Endodermal cell (in vitro differentiated cells): ENCODE results near the gene ABHD4. TPM values are rescaled to one million over a fixed set of nuclear protein-coding genes. Genes with fewer than 3 reads are reported as not detected.
A peak's percentile ranks its signal among the peaks of the same experiment; 100 is the strongest.

Source experiments
- DNase-seq: peaks from one replicate; pipeline ENCODE4 v3.0.0-alpha.2; 2017
- H3K27ac ChIP-seq: 2 replicates; pipeline ENCODE4 v1.5.1; 2013; ENCODE audit warnings: mild to moderate bottlenecking, low read depth, low read length, moderate library complexity
- H3K27me3 ChIP-seq: 2 replicates; pipeline ENCODE4 v1.6.1; 2013; ENCODE audit warnings: mild to moderate bottlenecking, low read length, moderate library complexity; ENCODE audit not compliant: insufficient read depth, control insufficient read depth, poor library complexity, severe bottlenecking
- H3K36me3 ChIP-seq: 2 replicates; pipeline ENCODE4 v1.7.0; 2013; ENCODE audit warnings: mild to moderate bottlenecking, low read length, moderate library complexity; ENCODE audit not compliant: control insufficient read depth, insufficient read depth
- H3K4me1 ChIP-seq: one replicate; pipeline ENCODE4 v1.7.0; 2013; ENCODE audit warnings: low read length; ENCODE audit not compliant: control insufficient read depth, insufficient read depth
- H3K4me3 ChIP-seq: 2 replicates; pipeline ENCODE4 v1.5.1; 2013; ENCODE audit warnings: mild to moderate bottlenecking, low read length, moderate library complexity
- H3K9ac ChIP-seq: 2 replicates; pipeline ENCODE4 v1.6.1; 2013; ENCODE audit warnings: mild to moderate bottlenecking, low read length, moderate library complexity; ENCODE audit not compliant: poor library complexity, severe bottlenecking; ENCODE audit errors: extremely low read depth
- H3K9me3 ChIP-seq: 2 replicates; pipeline ENCODE4 v1.6.1; 2013; ENCODE audit warnings: mild to moderate bottlenecking, low read length, moderate library complexity; ENCODE audit not compliant: control insufficient read depth
- H3K27ac Mint-ChIP-seq: 2 replicates; pipeline ENCODE4 v1.8.0; 2020; ENCODE audit warnings: mixed read lengths
- H3K27me3 Mint-ChIP-seq: 2 replicates; pipeline ENCODE4 v1.8.0; 2021; ENCODE audit warnings: mild to moderate bottlenecking, mixed read lengths; ENCODE audit not compliant: insufficient read depth
- H3K36me3 Mint-ChIP-seq: 2 replicates; pipeline ENCODE4 v1.8.0; 2020; ENCODE audit warnings: low read depth, mixed read lengths
- H3K4me1 Mint-ChIP-seq: 2 replicates; pipeline ENCODE4 v1.8.0; 2020; ENCODE audit warnings: mixed read lengths
- H3K4me3 Mint-ChIP-seq: 2 replicates; pipeline ENCODE4 v1.8.0; 2020; ENCODE audit warnings: mild to moderate bottlenecking, moderate library complexity, mixed read lengths
- H3K9me3 Mint-ChIP-seq: 2 replicates; pipeline ENCODE4 v1.8.0; 2020; ENCODE audit warnings: mild to moderate bottlenecking, mixed read lengths
- WGBS, 2 experiments: methylation state at CpG; one replicate each; pipeline versions ENCODE4 v1.1.5 to v1.1.7; 2013; ENCODE audit warnings: missing lambda C conversion rate in 2 of 2, mixed read lengths in 1 of 2; ENCODE audit not compliant: insufficient coverage in 1 of 2, insufficient read length in 1 of 2; 5-methylcytosine and 5-hydroxymethylcytosine counted together
- total RNA-seq, 2 donors: library from RNA; stranded (reverse); fragmentation: NEBNext Ultra II Directional in 1 of 2; extraction: Animal tissue kit (Norgen Biotek cat#: 25700) in 1 of 2; gene quantifications; 2 replicates in 1 of 2; 3 replicates in 1 of 2; pipeline ENCODE4 v1.2.1, GENCODE V29; 2021
- TF ChIP-seq, protein P1 (sequence below): fragments of 200-600 bp; sonication (generic); conservative IDR thresholded peaks from 2 replicates; pipeline ENCODE4 v1.5.0; 2021; ENCODE audit warnings: antibody characterized with exemption, mild to moderate bottlenecking

Gene ABHD4
- total RNA-seq, 2 donors from 2014 or later: 68.3 to 77.7 TPM

DNA sequence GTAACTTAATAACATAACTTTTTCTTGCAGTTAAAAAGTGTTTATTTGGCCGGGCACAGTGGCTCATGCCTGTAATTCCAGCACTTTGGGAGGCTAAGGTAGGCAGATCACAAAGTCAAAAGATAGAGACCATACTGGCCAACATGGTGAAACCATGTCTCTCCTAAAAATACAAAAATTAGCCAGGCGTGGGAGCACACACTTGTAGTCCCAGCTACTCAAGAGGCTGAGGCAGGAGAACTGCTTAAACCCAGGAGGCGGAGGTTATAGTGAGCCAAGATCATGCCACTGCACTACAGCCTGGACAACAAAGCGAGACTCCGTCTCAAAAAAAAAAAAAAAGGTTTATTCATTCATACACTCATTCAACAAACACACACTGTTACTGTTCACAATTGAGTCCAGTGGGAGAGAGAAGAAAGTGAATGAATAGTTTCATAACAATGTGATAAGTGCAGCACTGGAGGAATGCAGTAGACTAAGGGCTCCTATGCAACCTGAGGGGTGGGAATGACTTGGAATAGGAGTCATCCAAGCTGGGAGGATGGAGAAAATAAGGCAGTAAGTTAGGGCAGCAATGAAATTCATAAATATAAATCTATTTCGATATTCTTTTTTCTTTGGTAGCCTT lies 28.9 kb upstream of the ABHD4 start:
- no peak overlapping the region for H3K27ac Mint-ChIP-seq
- H3K9me3 Mint-ChIP-seq: no peaks in the 10 kb centered on the region
- no peak for DNase-seq
- H3K4me1 Mint-ChIP-seq: peaks cover 33% of the 10 kb centered on the region
- TF ChIP-seq, protein P1, sequence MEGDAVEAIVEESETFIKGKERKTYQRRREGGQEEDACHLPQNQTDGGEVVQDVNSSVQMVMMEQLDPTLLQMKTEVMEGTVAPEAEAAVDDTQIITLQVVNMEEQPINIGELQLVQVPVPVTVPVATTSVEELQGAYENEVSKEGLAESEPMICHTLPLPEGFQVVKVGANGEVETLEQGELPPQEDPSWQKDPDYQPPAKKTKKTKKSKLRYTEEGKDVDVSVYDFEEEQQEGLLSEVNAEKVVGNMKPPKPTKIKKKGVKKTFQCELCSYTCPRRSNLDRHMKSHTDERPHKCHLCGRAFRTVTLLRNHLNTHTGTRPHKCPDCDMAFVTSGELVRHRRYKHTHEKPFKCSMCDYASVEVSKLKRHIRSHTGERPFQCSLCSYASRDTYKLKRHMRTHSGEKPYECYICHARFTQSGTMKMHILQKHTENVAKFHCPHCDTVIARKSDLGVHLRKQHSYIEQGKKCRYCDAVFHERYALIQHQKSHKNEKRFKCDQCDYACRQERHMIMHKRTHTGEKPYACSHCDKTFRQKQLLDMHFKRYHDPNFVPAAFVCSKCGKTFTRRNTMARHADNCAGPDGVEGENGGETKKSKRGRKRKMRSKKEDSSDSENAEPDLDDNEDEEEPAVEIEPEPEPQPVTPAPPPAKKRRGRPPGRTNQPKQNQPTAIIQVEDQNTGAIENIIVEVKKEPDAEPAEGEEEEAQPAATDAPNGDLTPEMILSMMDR: no peak
- no peaks in the 10 kb centered on the region for H3K27me3 ChIP-seq
- no peak overlapping the region for H3K4me3 Mint-ChIP-seq
- WGBS, 2 experiments: 75 to 91% methylated on average over 1 to 6 of the region's 6 CpGs
- no peaks in the 10 kb centered on the region for H3K4me1 ChIP-seq
- no peak overlapping the region for H3K9ac ChIP-seq
- no peak overlapping the region for H3K4me3 ChIP-seq
- H3K36me3 Mint-ChIP-seq: peaks cover 75% of the 10 kb centered on the region
- no peak overlapping the region for H3K27ac ChIP-seq
- no peaks in the 10 kb centered on the region for H3K27me3 Mint-ChIP-seq
- peaks cover 89% of the 10 kb centered on the region for H3K36me3 ChIP-seq
- H3K9me3 ChIP-seq: no peaks in the 10 kb centered on the region

GRCh38 chr14:22569737-22570131 lies 28.4 kb upstream of the ABHD4 start:
- TF ChIP-seq, protein P1: no peak
- WGBS, 2 experiments: 100% methylated on average over 1 of the region's 3 CpGs; no CpG with 5 or more reads in 1 of the 2 experiments
- Histone ChIP-seq H3K4me1 (no peaks in the 10 kb centered on the region), H3K36me3 (peaks cover 89% of the 10 kb centered on the region), H3K9me3 (no peaks in the 10 kb centered on the region), H3K4me3 (no peak overlapping the region), H3K27me3 (no peaks in the 10 kb centered on the region), H3K9ac (no peak overlapping the region), H3K27ac (no peak overlapping the region)
- DNase-seq: no peak
- H3K36me3 Mint-ChIP-seq: peaks cover 75% of the 10 kb centered on the region
- peak overlapping the region; percentile 92 for H3K27ac Mint-ChIP-seq
- no peaks in the 10 kb centered on the region for H3K27me3 Mint-ChIP-seq
- H3K4me3 Mint-ChIP-seq: no peak overlapping the region
- H3K9me3 Mint-ChIP-seq: no peaks in the 10 kb centered on the region
- H3K4me1 Mint-ChIP-seq: peaks cover 28% of the 10 kb centered on the region

- 16 to 38% methylated on average over 6 to 8 of the region's 8 CpGs for WGBS, 2 experiments
- TF ChIP-seq, protein P1: peak; percentile 96
- H3K9ac ChIP-seq: no peak overlapping the region
- H3K4me1 ChIP-seq: no peaks in the 10 kb centered on the region
- H3K9me3 Mint-ChIP-seq: no peaks in the 10 kb centered on the region
- peak overlapping the region; percentile 39 for H3K27ac ChIP-seq
- no peaks in the 10 kb centered on the region for H3K27me3 Mint-ChIP-seq
- H3K4me3 ChIP-seq: no peak overlapping the region
- no peaks in the 10 kb centered on the region for H3K27me3 ChIP-seq
- peak; percentile 93 for DNase-seq
- H3K9me3 ChIP-seq: no peaks in the 10 kb centered on the region
- peaks cover 89% of the 10 kb centered on the region for H3K36me3 ChIP-seq
- H3K36me3 Mint-ChIP-seq: peaks cover 72% of the 10 kb centered on the region
- peaks cover 22% of the 10 kb centered on the region for H3K4me1 Mint-ChIP-seq
- no peak overlapping the region for H3K4me3 Mint-ChIP-seq
- H3K27ac Mint-ChIP-seq: peak overlapping the region; percentile 92
Observed at GRCh38 chr14:22570132-22570949, 27.8 kb upstream of the ABHD4 start.
